ENCODE measurements around the gene CD300LB. TPM values are rescaled to one million over a fixed set of nuclear protein-coding genes. Genes with fewer than 3 reads are reported as not detected.

Gene CD300LB
- total and polyA plus RNA-seq, 4 experiments from 2014 or later: 0.17 to 0.19 TPM; not detected in 2

DNA sequence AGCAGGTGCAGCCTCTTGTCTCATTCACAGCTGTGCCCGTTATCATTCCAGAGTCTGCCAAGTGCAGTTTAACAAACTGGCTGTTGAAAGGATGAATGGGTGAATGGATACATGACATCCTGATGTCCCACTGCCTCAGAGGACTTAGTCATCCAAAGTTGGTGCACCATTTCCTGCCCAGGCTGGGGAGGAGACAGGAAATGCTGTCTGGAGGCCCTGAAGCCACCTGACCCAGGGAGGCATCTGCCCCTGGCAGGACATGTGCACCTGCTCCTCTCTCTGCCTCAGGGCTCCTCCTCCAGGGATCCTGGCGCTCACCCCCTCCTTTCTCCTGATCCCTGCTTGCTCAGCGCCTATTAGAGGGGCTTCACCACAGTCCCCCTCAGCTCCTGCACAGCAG lies 16.5 kb upstream of the CD300LB start:
- Mint-ChIP-seq H3K4me3 (no peak overlapping the region), H3K27me3 (peaks cover 3 to 4% of the 10 kb centered on the region in 2 donors), H3K9me3 (no peaks in the 10 kb centered on the region), H3K4me1 (peaks cover 0 to 8% (median 4%) of the 10 kb centered on the region in 4 donors), H3K36me3 (no peaks in the 10 kb centered on the region), H3K27ac (peak overlapping the region in 3 of 7 donors; percentile 9 to 69 (median 66))
- Histone ChIP-seq H3K36me3 (ENCODE audit: insufficient read depth, low read length) (no peaks in the 10 kb centered on the region), H3K27me3 (ENCODE audit: insufficient read depth, low read length) (no peaks in the 10 kb centered on the region), H3K9me3 (ENCODE audit: control insufficient read depth in 1 of 2, low read length in 2 of 2) (no peaks in the 10 kb centered on the region), H3K4me3 (ENCODE audit: low read length in 2 of 2) (no peak overlapping the region), H3K27ac (ENCODE audit: low read depth, low read length) (no peak overlapping the region), H3K4me1 (ENCODE audit: insufficient read depth, low read length) (no peaks in the 10 kb centered on the region)
- DNase-seq: no peak
- POLR2A ChIA-PET (ENCODE audit: partially characterized antibody): no interaction called here
- CTCF ChIA-PET (ENCODE audit: partially characterized antibody): no interaction called here
- intact Hi-C loops (cut with micrococcal nuclease): no loop called here

DNA sequence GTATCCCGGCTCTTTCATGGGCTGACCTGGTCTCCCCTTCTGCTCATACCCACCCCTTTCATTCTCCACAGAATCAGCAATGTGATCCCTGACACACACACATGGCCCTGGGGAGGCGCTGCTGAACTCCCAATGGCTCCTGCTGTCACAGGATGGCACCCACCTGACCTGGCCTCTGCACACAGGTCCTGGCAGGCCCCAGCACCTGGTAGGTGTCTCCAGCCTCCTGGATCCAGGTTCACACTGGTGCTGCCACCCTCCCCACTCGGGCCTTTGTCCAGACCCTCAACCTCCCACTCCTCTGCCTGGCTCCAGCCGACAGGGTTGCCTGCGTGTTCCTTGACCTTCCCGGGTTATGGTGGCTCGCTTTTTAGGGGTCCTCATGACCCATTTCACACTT lies 16.0 kb upstream of the CD300LB start:
- no peak for DNase-seq
- Histone ChIP-seq H3K36me3 (ENCODE audit: insufficient read depth, low read length) (no peaks in the 10 kb centered on the region), H3K4me3 (ENCODE audit: low read length in 2 of 2) (no peak overlapping the region), H3K27ac (ENCODE audit: low read depth, low read length) (no peak overlapping the region), H3K9me3 (ENCODE audit: control insufficient read depth in 1 of 2, low read length in 2 of 2) (no peaks in the 10 kb centered on the region), H3K27me3 (ENCODE audit: insufficient read depth, low read length) (no peaks in the 10 kb centered on the region), H3K4me1 (ENCODE audit: insufficient read depth, low read length) (no peaks in the 10 kb centered on the region)
- intact Hi-C loops (cut with micrococcal nuclease): no loop called here
- Mint-ChIP-seq H3K36me3 (no peaks in the 10 kb centered on the region), H3K4me3 (no peak overlapping the region), H3K27me3 (peaks cover 3 to 4% of the 10 kb centered on the region in 2 donors), H3K9me3 (no peaks in the 10 kb centered on the region), H3K4me1 (peaks cover 0 to 8% (median 4%) of the 10 kb centered on the region in 4 donors), H3K27ac (peak overlapping the region in 2 of 7 donors; percentile 9 to 69)
- ChIA-PET POLR2A (ENCODE audit: partially characterized antibody) (no interaction called here), CTCF (ENCODE audit: partially characterized antibody) (no interaction called here)

DNA sequence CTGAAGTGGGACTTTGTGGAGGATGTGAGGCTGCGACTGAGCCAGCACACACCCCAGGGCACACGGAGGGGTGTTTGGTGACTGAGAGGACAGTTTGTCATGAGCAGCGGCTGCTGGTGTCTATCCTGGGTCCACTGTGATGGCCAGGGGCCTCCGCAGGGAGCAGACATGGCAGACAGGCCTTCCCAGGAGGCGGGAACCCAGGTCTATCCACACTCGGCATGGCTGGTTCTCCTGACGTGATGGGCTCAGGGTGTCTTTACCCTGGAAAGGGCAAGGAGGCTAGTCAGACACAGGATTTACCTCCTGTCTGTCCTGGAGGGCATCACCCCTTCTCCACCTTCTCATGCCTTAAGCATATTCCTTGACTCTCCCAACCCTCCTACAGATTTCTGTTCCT lies 15.3 kb upstream of the CD300LB start:
- intact Hi-C loops (cut with micrococcal nuclease): no loop called here
- ChIA-PET CTCF (ENCODE audit: partially characterized antibody) (no interaction called here), POLR2A (ENCODE audit: partially characterized antibody) (no interaction called here)
- Histone ChIP-seq H3K4me3 (ENCODE audit: low read length in 2 of 2) (no peak overlapping the region), H3K36me3 (ENCODE audit: insufficient read depth, low read length) (no peaks in the 10 kb centered on the region), H3K27ac (ENCODE audit: low read depth, low read length) (no peak overlapping the region), H3K27me3 (ENCODE audit: insufficient read depth, low read length) (no peaks in the 10 kb centered on the region), H3K4me1 (ENCODE audit: insufficient read depth, low read length) (no peaks in the 10 kb centered on the region), H3K9me3 (ENCODE audit: control insufficient read depth in 1 of 2, low read length in 2 of 2) (no peaks in the 10 kb centered on the region)
- no peaks in the 10 kb centered on the region for H3K9me3 Mint-ChIP-seq
- DNase-seq: no peak
- H3K4me1 Mint-ChIP-seq: peaks cover 0 to 8% (median 4%) of the 10 kb centered on the region in 4 donors
- H3K27me3 Mint-ChIP-seq: peaks cover 2 to 3% of the 10 kb centered on the region in 2 donors
- H3K27ac Mint-ChIP-seq: no peak overlapping the region
- no peak overlapping the region for H3K4me3 Mint-ChIP-seq
- H3K36me3 Mint-ChIP-seq: no peaks in the 10 kb centered on the region

DNA sequence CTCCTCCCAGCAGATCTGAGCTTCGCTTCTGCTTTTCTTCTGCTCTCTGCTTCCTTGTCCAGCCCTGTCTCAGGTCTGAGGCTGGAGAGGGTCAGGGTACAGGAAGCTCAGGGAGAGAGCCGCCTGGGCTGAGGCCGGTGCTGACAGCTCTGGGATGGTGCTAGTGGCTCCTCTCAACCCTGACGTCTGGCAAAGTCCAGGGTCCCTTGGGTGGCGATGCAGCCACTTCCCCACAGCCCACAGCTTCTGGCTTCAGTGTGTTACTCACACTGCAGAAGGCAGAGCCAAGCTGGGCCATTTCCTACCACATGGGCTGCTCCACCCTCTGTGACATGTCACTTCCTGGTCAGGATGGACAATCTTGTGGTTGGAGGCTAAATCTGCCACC lies 14.6 kb upstream of the CD300LB start, which contains the start of gene CD300C:
CD300C (minus strand) TSS at position 273 of the 388 bp plus-strand sequence. CDS start 333 bp downstream, outside the sequence.
- Mint-ChIP-seq H3K4me1 (peaks cover 0 to 8% (median 4%) of the 10 kb centered on the region in 4 donors), H3K9me3 (no peaks in the 10 kb centered on the region), H3K27me3 (peaks cover 2 to 3% of the 10 kb centered on the region in 2 donors), H3K36me3 (no peaks in the 10 kb centered on the region), H3K4me3 (no peak within 1 kb of the TSS), H3K27ac (peak within 1 kb of the TSS in 2 of 7 donors; percentile 51 to 64)
- POLR2A ChIA-PET (ENCODE audit: partially characterized antibody): no interaction called here
- Histone ChIP-seq H3K4me1 (ENCODE audit: insufficient read depth, low read length) (no peaks in the 10 kb centered on the region), H3K4me3 (ENCODE audit: low read length in 2 of 2) (no peak within 1 kb of the TSS), H3K9me3 (ENCODE audit: control insufficient read depth in 1 of 2, low read length in 2 of 2) (no peaks in the 10 kb centered on the region), H3K27me3 (ENCODE audit: insufficient read depth, low read length) (no peaks in the 10 kb centered on the region), H3K36me3 (ENCODE audit: insufficient read depth, low read length) (no peaks in the 10 kb centered on the region), H3K27ac (ENCODE audit: low read depth, low read length) (no peak within 1 kb of the TSS)
- intact Hi-C loops (cut with micrococcal nuclease): no loop called here
- DNase-seq: no peak
- CTCF ChIA-PET (ENCODE audit: partially characterized antibody): no interaction called here

DNA sequence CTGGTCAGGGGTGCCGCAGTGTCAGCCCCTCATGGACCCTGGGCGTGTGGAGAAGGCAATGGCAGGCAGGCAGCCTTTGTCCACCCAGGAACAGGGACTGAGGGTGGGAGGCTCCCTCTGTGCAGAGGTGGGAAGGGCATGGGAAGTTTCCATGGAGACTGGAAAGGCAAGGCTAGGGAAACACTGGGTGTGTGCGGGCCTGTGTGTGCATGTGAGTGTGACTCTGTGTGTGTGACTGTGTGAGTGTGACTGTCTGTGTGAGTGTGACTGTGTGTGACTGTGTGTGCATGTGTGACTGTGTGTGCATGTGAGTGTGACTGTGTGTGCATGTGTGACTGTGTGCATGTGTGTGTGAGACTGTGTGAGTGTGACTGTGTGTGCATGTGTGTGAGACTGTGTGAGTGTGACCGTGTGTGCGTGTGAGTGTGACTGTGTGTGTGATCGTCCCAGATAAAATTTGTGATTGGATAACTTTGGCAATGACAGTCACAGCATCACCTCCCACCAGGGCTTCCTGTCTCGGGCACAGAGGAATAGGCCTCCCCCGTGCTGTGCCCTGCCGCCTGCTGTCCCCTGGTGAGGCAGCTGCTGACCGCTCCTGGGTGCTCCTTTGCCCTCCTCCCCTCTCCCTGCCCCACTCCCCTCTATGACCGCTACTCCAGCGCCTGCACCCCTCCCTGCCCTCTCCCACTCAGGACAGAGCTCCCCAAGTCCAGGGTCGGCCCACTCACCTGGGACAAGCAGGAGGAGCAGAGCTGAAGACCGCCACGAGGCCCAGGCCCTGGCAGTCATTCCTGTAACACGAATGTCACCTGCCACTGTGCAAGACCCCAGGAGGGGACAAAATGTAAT lies 13.9 kb upstream of the CD300LB start:
- Mint-ChIP-seq H3K4me3 (no peak overlapping the region), H3K4me1 (peaks cover 0 to 8% (median 4%) of the 10 kb centered on the region in 4 donors), H3K27me3 (peaks cover 3% of the 10 kb centered on the region in 2 donors), H3K36me3 (no peaks in the 10 kb centered on the region), H3K27ac (no peak overlapping the region), H3K9me3 (no peaks in the 10 kb centered on the region)
- H3K27ac ChIP-seq (ENCODE audit: low read depth, low read length): no peak overlapping the region
- no peaks in the 10 kb centered on the region for H3K27me3 ChIP-seq (ENCODE audit: insufficient read depth, low read length)
- no peaks in the 10 kb centered on the region for H3K4me1 ChIP-seq (ENCODE audit: insufficient read depth, low read length)
- no peak for DNase-seq
- no peaks in the 10 kb centered on the region for H3K36me3 ChIP-seq (ENCODE audit: insufficient read depth, low read length)
- H3K9me3 ChIP-seq (ENCODE audit: control insufficient read depth in 1 of 2, low read length in 2 of 2): no peaks in the 10 kb centered on the region
- intact Hi-C loops (cut with micrococcal nuclease): no loop called here
- ChIA-PET CTCF (ENCODE audit: partially characterized antibody) (no interaction called here), POLR2A (ENCODE audit: partially characterized antibody) (no interaction called here)
- H3K4me3 ChIP-seq (ENCODE audit: low read length in 2 of 2): no peak overlapping the region

DNA sequence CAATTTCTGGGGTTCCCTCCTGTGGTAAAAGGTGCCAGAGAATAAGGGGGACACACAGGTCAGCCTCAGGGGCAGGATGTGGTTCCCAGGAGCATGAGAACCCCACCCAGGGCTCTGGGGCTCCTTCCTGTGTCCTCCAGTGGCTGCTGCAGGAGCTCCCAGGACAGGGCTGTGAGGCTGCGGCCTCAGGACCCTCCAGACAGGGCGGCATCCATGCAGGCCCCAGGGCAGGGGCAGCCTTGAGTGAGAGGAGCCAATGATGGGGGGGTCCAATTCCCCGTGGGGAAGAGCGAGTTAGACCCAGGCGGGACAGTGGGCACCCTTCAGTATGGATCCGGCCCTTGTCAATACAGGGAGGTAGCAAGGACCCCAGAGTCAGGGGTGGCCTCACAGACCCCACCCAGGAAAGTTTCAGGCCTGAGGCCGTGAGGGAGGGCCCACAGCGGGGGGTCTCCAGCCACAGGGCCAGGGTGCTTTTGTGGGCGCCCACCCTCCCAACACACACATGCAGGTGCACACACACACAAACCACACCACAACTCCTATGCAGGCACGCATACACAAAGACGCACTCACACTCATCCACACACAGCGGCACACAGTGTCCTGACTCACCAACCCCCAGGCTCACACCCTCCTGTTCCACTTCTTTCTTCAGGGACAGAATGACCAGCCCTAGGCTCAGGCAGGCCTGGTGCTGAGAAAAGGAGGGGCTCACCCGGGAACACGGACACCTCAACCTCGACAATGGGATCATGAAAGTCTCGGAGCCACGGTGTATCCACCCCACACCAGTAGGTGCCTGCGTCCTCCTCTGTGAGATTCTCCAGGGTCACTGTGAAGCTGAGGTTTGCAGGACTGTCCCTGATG lies 12.9 kb upstream of the CD300LB start:
- peaks cover 0 to 8% (median 4%) of the 10 kb centered on the region in 4 donors for H3K4me1 Mint-ChIP-seq
- no peaks in the 10 kb centered on the region for H3K9me3 Mint-ChIP-seq
- ChIA-PET CTCF (ENCODE audit: partially characterized antibody) (no interaction called here), POLR2A (ENCODE audit: partially characterized antibody) (no interaction called here)
- Histone ChIP-seq H3K4me3 (ENCODE audit: low read length in 2 of 2) (no peak overlapping the region), H3K9me3 (ENCODE audit: control insufficient read depth in 1 of 2, low read length in 2 of 2) (no peaks in the 10 kb centered on the region), H3K27ac (ENCODE audit: low read depth, low read length) (no peak overlapping the region), H3K4me1 (ENCODE audit: insufficient read depth, low read length) (no peaks in the 10 kb centered on the region), H3K36me3 (ENCODE audit: insufficient read depth, low read length) (no peaks in the 10 kb centered on the region), H3K27me3 (ENCODE audit: insufficient read depth, low read length) (no peaks in the 10 kb centered on the region)
- H3K27me3 Mint-ChIP-seq: peaks cover 0 to 4% of the 10 kb centered on the region in 2 donors
- H3K4me3 Mint-ChIP-seq: no peak overlapping the region
- H3K36me3 Mint-ChIP-seq: no peaks in the 10 kb centered on the region
- no peak overlapping the region for H3K27ac Mint-ChIP-seq
- intact Hi-C loops (cut with micrococcal nuclease): no loop called here
- no peak for DNase-seq

DNA sequence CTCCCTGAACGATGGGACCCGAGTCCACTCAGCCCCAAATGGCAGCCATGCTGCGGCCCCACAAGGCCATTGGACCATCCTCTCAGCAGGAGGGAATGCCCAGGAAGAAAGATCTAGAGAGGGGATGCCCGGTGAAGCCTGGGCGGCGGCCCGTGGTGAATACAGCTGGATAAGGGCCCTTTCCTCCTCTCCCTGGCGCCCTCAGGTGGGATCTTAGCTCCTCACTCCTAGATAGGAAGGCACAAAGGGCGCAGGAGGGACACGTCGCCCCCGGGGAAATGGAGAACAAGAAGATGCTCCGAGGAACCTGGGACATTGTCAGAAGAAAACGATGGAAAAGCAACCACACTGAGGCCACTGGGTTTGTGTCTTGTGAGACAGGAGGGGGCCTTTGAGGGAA lies 12.1 kb upstream of the CD300LB start:
- H3K27ac Mint-ChIP-seq: no peak overlapping the region
- no peak overlapping the region for H3K27ac ChIP-seq (ENCODE audit: low read depth, low read length)
- intact Hi-C loops (cut with micrococcal nuclease): no loop called here
- ChIA-PET POLR2A (ENCODE audit: partially characterized antibody) (no interaction called here), CTCF (ENCODE audit: partially characterized antibody) (no interaction called here)
- H3K4me3 Mint-ChIP-seq: no peak overlapping the region
- H3K4me1 Mint-ChIP-seq: peaks cover 0 to 8% (median 4%) of the 10 kb centered on the region in 4 donors
- H3K36me3 Mint-ChIP-seq: no peaks in the 10 kb centered on the region
- H3K4me3 ChIP-seq (ENCODE audit: low read length in 2 of 2): no peak overlapping the region
- no peaks in the 10 kb centered on the region for H3K4me1 ChIP-seq (ENCODE audit: insufficient read depth, low read length)
- H3K27me3 ChIP-seq (ENCODE audit: insufficient read depth, low read length): no peaks in the 10 kb centered on the region
- H3K9me3 Mint-ChIP-seq: no peaks in the 10 kb centered on the region
- no peaks in the 10 kb centered on the region for H3K9me3 ChIP-seq (ENCODE audit: control insufficient read depth in 1 of 2, low read length in 2 of 2)
- DNase-seq: no peak
- H3K27me3 Mint-ChIP-seq: peaks cover 0 to 2% of the 10 kb centered on the region in 2 donors
- no peaks in the 10 kb centered on the region for H3K36me3 ChIP-seq (ENCODE audit: insufficient read depth, low read length)
